Measurements from ENCODE around the gene PMPCA. TPM values are rescaled to one million over a fixed set of nuclear protein-coding genes. Genes with fewer than 3 reads are reported as not detected.

Gene PMPCA
- total and polyA plus RNA-seq, 8 donors, result 25.8 to 121 (median 51.3) TPM

GRCh38 chr9:136438548-136439480 lies 28.4 kb downstream of the PMPCA start:
- TF ChIP-seq CTCF (IDR thresholded peaks at IDR 0.05) (no peak), POLR2A (IDR thresholded peaks at IDR 0.05) (no peak), EP300 (IDR thresholded peaks at IDR 0.05) (no peak)
- H3K27ac ChIP-seq, result peak overlapping the region; percentile 66 to 84 (median 80)
- peak in 1 of 2 donors; percentile 67 for DNase-seq
- H3K4me3 ChIP-seq, result peak overlapping the region; percentile 91 to 98 (median 95)
- H3K27me3 ChIP-seq, result no peaks in the 10 kb centered on the region
- 1% methylated on average over 23 to 91 of the region's 91 CpGs for WGBS, 5 donors
- intact Hi-C loops (cut with DNase I; ENCODE audit: low total_unique reads), result no loop called here
- H3K36me3 ChIP-seq, result peaks cover 28 to 61% (median 51%) of the 10 kb centered on the region in 4 donors
- no peaks in the 10 kb centered on the region for H3K9me3 ChIP-seq
- H3K4me1 ChIP-seq, result peaks cover 24 to 44% (median 38%) of the 10 kb centered on the region in 4 donors

- Histone ChIP-seq H3K4me1 (peaks cover 24 to 44% (median 38%) of the 10 kb centered on the region in 4 donors), H3K27ac (peak within 1 kb of the TSS; percentile 66 to 84 (median 80)), H3K36me3 (peaks cover 38 to 62% (median 52%) of the 10 kb centered on the region in 4 donors), H3K9me3 (no peaks in the 10 kb centered on the region), H3K27me3 (no peaks in the 10 kb centered on the region), H3K4me3 (peak within 1 kb of the TSS; percentile 91 to 98 (median 95))
- TF ChIP-seq POLR2AphosphoS5 (IDR thresholded peaks at IDR 0.05) (peak in 1 of 3 donors; percentile 8), CTCF (IDR thresholded peaks at IDR 0.05) (peak in 4 of 7 experiments; percentile 23 to 90 (median 58)), POLR2A (IDR thresholded peaks at IDR 0.05) (no peak)
- peak; percentile 82 to 90 for DNase-seq
- intact Hi-C loops (cut with DNase I; ENCODE audit: low total_unique reads), result no loop called here
- 6 to 22% (median 9%) methylated on average over 19 to 90 of the region's 90 CpGs for WGBS, 5 donors
These were observed 29.3 kb downstream of the PMPCA start, which contains the start of gene INPP5E for GRCh38 chr9:136439481-136440408. TSS of gene INPP5E (minus strand) at chr9:136439845. CDS start at chr9:136439419, 426 bp downstream.

GRCh38 chr9:136441191-136441680 lies 30.8 kb downstream of the PMPCA start:
- Histone ChIP-seq H3K36me3 (peaks cover 50 to 66% (median 60%) of the 10 kb centered on the region in 4 donors), H3K27me3 (no peaks in the 10 kb centered on the region), H3K4me3 (no peak overlapping the region), H3K4me1 (peaks cover 24 to 37% (median 34%) of the 10 kb centered on the region in 4 donors), H3K9me3 (no peaks in the 10 kb centered on the region), H3K27ac (no peak overlapping the region)
- WGBS, 5 donors, result 86 to 93% (median 90%) methylated on average over 15 of the region's 15 CpGs
- DNase-seq, result no peak
- intact Hi-C loops (cut with DNase I; ENCODE audit: low total_unique reads), result no loop called here
- no peak for TF ChIP-seq EP300 (IDR thresholded peaks at IDR 0.05)
- no peak for TF ChIP-seq POLR2AphosphoS5 (IDR thresholded peaks at IDR 0.05)
- TF ChIP-seq POLR2A (IDR thresholded peaks at IDR 0.05), result no peak
- no peak for TF ChIP-seq CTCF (IDR thresholded peaks at IDR 0.05)
